BJ (cell line): ENCODE measurements around the gene KIRREL1. TPM values are rescaled to one million over a fixed set of nuclear protein-coding genes. Genes with fewer than 3 reads are reported as not detected.

Experiments used
- CTCF ChIA-PET: fragments of 350-600 bp; formaldehyde crosslinking; extraction: SDS; loops from one replicate; lab custom pipeline; 2021; ENCODE audit warnings: antibody characterized with exemption, inconsistent platforms; lab: Yijun Ruan, JAX
- POLR2A ChIA-PET: fragments of 300-600 bp; sonication (Branson Sonifier 250); formaldehyde crosslinking; extraction: SDS; loops from one replicate; lab custom pipeline; 2021; ENCODE audit warnings: antibody characterized with exemption; lab: Charles Lee
- DNase-seq: peaks from one replicate; pipeline ENCODE4 v3.0.0-alpha.2; 2011; ENCODE audit warnings: low read depth
- H3K27me3 ChIP-seq: 2 replicates; pipeline ENCODE4 v1.6.0; 2011; ENCODE audit warnings: low read length; ENCODE audit not compliant: control insufficient read depth, insufficient read depth
- H3K36me3 ChIP-seq: 2 replicates; pipeline ENCODE4 v1.5.1; 2011; ENCODE audit warnings: low read length; ENCODE audit not compliant: control insufficient read depth, insufficient read depth
- H3K4me3 ChIP-seq: 2 replicates; pipeline ENCODE4 v1.5.1; 2011; ENCODE audit warnings: low read depth, mild to moderate bottlenecking, control low read depth, low read length
- CTCF ChIP-seq: IDR thresholded peaks from 2 replicates; pipeline ENCODE4 v1.5.1; 2011; ENCODE audit warnings: low read depth, mild to moderate bottlenecking, control low read depth, inconsistent platforms, low read length, moderate library complexity; ENCODE audit not compliant: insufficient read depth
- polyA plus RNA-seq: library from polyadenylated mRNA; depleted of rRNA; stranded (reverse); fragments of >200 nt; gene quantifications from 2 replicates; pipeline ENCODE4 v1.2.3, GENCODE V29; 2011

The KIRREL1 gene
- polyA plus RNA-seq, 1 experiment, result 65.1 TPM

- Histone ChIP-seq H3K36me3 (no peaks in the 10 kb centered on the region), H3K27me3 (peaks cover 7% of the 10 kb centered on the region), H3K4me3 (no peak overlapping the region)
- no peak for TF ChIP-seq CTCF
- POLR2A ChIA-PET, result no interaction called here
- CTCF ChIA-PET, result interaction anchor here (0.7 to 30.1 kb wide), 7 partner anchors 8 to 147 kb away, joined by 3 to 627 read pairs (median 59); no protein-coding TSS in a partner anchor
- DNase-seq, result no peak
These were observed 121.7 kb downstream of the KIRREL1 start for GRCh38 chr1:158115126-158115525.

GRCh38 chr1:158116311-158117167 lies 123.1 kb downstream of the KIRREL1 start:
- CTCF ChIA-PET, result interaction anchor here (0.7 to 30.1 kb wide), 13 partner anchors 9 to 173 kb away, joined by 3 to 627 read pairs (median 4); no protein-coding TSS in a partner anchor
- Histone ChIP-seq H3K4me3 (no peak overlapping the region), H3K36me3 (no peaks in the 10 kb centered on the region), H3K27me3 (peaks cover 7% of the 10 kb centered on the region)
- TF ChIP-seq CTCF, result no peak
- POLR2A ChIA-PET, result no interaction called here
- DNase-seq, result no peak

- CTCF ChIA-PET, result interaction anchor here (0.6 to 30.1 kb wide), 13 partner anchors 9 to 784 kb away, joined by 3 to 627 read pairs (median 8); no protein-coding TSS in a partner anchor
- H3K27me3 ChIP-seq, result peaks cover 7% of the 10 kb centered on the region
- no peak for DNase-seq
- no peak overlapping the region for H3K4me3 ChIP-seq
- TF ChIP-seq CTCF, result peak; percentile 71
- POLR2A ChIA-PET, result no interaction called here
- H3K36me3 ChIP-seq, result no peaks in the 10 kb centered on the region
These were observed 124.6 kb downstream of the KIRREL1 start for GRCh38 chr1:158117854-158118704.

GRCh38 chr1:158118713-158119402 lies 125.4 kb downstream of the KIRREL1 start:
- ChIA-PET CTCF (interaction anchor here (0.8 to 30.1 kb wide), 9 partner anchors 10 to 159 kb away, joined by 3 to 627 read pairs (median 13); no protein-coding TSS in a partner anchor), POLR2A (interaction anchor here (0.7 kb wide), 1 partner anchor 165 kb away, joined by 3 read pairs; no protein-coding TSS in a partner anchor)
- no peak overlapping the region for H3K4me3 ChIP-seq
- peaks cover 6% of the 10 kb centered on the region for H3K27me3 ChIP-seq
- no peak for DNase-seq
- H3K36me3 ChIP-seq, result no peaks in the 10 kb centered on the region
- no peak for TF ChIP-seq CTCF
